ENCODE data around the gene AGAP2.
"Not testable (repeated sequence)": the region's sequence is repeated elsewhere in the genome, so short reads cannot be mapped to it uniquely, and the experiment has no call there.

The AGAP2 gene

GRCh38 chr12:57735198-57735855 lies 3.2 kb downstream of the AGAP2 start:
- no peak for DNase-seq

- DNase-seq: peak; percentile 66
These were observed 4.0 kb downstream of the AGAP2 start for GRCh38 chr12:57734591-57734990.

- DNase-seq: no peak
These were observed 4.6 kb downstream of the AGAP2 start for GRCh38 chr12:57733928-57734327.

GRCh38 chr12:57732726-57733593 lies 5.6 kb downstream of the AGAP2 start:
- DNase-seq: no peak

DNA sequence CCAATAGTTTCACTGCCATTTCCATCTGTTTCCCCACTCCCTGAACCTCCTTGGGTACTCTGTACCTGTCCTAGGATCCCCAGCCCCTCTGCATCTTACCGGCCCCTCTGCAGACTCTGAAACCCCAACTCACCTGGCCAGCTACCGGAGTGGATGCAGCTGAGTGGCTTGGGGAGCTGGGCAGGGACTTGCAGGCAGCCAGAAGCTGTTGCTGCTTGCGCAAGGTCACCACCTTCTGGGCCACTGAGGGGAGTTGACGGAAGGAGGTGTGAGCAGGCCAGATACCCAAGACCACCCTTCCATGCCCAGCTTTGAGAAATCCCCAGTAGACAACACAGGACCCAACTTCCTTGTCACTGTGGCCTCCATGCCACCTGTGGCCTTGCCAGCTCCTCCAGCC lies 6.3 kb downstream of the AGAP2 start:
- DNase-seq: no peak

- no peak for DNase-seq
These were observed 7.0 kb downstream of the AGAP2 start for GRCh38 chr12:57731411-57732080.

DNA sequence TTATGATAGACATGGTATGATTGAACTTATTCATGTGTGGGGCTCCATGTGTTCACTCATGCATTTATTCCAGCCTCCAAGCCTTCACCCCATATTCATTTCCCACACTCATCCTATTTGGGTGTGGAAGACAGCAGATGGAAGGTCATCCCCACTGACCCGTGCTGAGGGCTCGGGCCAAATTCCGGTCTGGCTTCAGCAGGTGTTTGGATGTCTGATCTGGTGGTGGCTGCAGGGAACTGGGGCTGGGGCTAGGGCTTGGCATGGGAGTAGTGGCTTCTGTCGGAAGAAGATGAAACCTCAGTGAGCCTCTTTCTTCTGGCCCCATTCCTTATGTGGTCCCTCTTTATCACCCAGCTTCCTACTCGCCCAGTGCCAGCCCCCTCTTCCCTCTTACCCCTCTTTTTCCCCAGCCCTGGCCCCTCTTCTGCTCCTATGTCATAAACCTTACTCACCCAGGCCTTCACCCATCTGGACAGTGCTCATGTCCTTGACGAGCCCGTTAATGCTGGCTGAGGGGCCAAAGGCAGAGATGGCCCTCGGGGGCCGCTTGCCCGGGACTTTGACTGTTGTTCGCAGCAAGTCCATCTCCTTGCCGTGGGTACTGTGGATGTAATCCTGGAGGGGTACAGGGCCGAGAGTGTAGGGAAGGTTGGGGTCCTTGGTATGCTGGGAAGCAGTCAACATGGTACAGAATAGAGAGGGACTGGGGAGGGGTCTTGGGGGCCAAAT lies 8.0 kb downstream of the AGAP2 start:
- no peak for DNase-seq

DNA sequence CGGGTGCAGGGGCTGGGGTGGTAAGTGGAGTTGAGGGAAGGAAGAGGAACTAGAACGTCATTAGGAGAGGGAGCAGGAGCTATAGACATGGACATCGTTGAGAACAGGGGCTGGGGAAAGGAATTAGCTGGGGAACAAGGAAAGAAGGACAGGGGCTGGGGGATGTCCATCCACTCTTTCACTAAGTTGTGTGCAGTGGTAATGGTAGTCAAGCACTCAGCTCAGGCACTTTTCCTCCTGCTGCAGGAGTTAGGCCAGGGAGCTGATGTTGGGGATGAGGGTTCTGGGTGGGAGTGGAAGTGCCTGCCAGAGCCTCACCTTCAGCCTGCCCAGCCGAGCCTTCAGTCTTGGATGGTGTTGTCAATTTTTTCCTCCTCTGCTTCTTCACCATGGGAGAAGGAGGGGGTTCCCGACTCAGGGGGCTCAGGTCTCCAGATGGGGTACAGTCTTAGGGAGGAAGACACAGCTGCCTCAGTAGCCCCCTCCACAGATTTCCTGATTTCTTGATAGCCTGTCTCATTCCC lies 9.2 kb downstream of the AGAP2 start:
- DNase-seq: no peak

- DNase-seq: no peak
These were observed 10.7 kb downstream of the AGAP2 start for GRCh38 chr12:57727758-57728395.

DNA sequence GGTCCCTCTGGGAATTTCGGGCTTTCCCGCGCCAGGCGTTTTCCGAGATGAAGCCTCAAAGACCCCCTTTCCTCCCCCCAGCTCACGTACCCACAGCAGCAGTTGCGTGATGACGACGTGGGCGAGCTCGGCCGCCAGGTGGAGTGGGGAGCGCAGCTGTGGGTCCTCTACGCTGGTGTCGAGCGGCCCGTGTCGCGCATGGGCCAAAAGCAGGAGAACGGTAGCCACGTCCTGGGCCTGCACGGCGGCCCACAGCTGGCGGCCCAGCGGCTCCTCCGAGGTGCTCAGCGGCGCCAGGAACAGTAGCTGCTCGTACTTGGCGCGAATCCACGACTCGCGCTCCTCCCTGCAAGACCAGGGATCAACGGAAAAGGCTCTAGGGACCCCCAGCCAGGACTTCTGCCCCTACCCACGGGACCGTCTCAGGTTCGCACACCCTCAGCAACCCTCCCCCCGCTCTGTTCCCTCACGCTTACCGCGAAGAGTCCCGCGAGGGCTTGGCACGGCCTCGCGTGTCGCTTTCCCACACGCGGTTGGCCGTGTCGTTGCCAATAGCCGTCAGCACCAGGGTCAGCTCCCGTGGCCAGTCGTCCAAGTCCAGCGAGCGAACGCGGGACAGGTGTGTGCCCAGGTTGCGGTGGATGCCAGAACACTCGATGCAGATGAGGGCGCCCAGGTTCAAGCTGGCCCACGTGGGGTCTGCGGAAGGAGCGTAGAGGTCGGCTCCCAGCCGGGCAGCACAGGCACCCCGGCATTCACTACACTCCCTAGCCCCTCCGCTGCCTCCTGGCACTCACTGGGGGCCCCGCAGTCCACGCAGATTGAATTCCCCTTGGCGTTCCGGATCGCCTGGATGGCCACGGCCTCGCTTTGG lies 11.4 kb downstream of the AGAP2 start:
- no peak for DNase-seq

- peak; percentile 91 for DNase-seq
These were observed 12.2 kb downstream of the AGAP2 start for GRCh38 chr12:57726151-57726883.

GRCh38 chr12:57725851-57726150 lies 12.7 kb downstream of the AGAP2 start:
- no peak for DNase-seq

- DNase-seq: no peak
These were observed 13.4 kb downstream of the AGAP2 start for GRCh38 chr12:57724936-57725740.

- no peak for DNase-seq
These were observed 14.3 kb downstream of the AGAP2 start for GRCh38 chr12:57724003-57724935.

GRCh38 chr12:57723630-57723962 lies 14.9 kb downstream of the AGAP2 start:
- DNase-seq: no peak

GRCh38 chr12:57722716-57723629 lies 15.6 kb downstream of the AGAP2 start:
- DNase-seq: no peak

GRCh38 chr12:57721846-57722608 lies 16.5 kb downstream of the AGAP2 start:
- DNase-seq: not testable (repeated sequence)

Measured in EL (cell line).